GM10266 (cell line): ENCODE data around the gene ESR1.

Experiments used
- DNase-seq: peaks from one replicate; pipeline ENCODE4 v3.0.0; 2012; ENCODE audit errors: extremely low spot score
- TF ChIP-seq, protein P1 (sequence below): IDR thresholded peaks from 2 replicates; pipeline ENCODE4 v1.5.1; 2012; ENCODE audit warnings: mild to moderate bottlenecking, low read depth; ENCODE audit not compliant: control insufficient read depth, insufficient read depth; ENCODE audit errors: missing control alignments

The ESR1 gene

DNA sequence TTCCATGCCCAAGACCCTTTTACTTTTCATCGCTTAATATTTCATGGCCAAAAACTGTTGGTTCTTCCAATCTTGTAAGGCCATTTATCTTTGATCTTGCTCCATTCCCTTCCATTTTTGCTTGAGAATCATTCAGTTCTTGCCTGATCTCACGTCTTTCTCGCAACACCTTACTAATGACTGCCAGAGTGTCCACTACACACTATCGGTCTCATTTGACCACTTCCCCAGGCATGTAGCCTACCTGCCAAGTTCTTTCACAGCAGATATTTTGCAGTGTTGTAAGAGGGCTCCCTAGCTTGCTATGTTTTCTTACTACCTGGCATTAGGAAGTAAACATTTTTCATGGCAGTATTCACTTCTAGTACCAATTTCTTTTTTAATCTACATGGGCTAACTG, 248.0 kb downstream of the ESR1 start:
- no peak for DNase-seq
- TF ChIP-seq, protein P1, sequence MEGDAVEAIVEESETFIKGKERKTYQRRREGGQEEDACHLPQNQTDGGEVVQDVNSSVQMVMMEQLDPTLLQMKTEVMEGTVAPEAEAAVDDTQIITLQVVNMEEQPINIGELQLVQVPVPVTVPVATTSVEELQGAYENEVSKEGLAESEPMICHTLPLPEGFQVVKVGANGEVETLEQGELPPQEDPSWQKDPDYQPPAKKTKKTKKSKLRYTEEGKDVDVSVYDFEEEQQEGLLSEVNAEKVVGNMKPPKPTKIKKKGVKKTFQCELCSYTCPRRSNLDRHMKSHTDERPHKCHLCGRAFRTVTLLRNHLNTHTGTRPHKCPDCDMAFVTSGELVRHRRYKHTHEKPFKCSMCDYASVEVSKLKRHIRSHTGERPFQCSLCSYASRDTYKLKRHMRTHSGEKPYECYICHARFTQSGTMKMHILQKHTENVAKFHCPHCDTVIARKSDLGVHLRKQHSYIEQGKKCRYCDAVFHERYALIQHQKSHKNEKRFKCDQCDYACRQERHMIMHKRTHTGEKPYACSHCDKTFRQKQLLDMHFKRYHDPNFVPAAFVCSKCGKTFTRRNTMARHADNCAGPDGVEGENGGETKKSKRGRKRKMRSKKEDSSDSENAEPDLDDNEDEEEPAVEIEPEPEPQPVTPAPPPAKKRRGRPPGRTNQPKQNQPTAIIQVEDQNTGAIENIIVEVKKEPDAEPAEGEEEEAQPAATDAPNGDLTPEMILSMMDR: no peak

DNA sequence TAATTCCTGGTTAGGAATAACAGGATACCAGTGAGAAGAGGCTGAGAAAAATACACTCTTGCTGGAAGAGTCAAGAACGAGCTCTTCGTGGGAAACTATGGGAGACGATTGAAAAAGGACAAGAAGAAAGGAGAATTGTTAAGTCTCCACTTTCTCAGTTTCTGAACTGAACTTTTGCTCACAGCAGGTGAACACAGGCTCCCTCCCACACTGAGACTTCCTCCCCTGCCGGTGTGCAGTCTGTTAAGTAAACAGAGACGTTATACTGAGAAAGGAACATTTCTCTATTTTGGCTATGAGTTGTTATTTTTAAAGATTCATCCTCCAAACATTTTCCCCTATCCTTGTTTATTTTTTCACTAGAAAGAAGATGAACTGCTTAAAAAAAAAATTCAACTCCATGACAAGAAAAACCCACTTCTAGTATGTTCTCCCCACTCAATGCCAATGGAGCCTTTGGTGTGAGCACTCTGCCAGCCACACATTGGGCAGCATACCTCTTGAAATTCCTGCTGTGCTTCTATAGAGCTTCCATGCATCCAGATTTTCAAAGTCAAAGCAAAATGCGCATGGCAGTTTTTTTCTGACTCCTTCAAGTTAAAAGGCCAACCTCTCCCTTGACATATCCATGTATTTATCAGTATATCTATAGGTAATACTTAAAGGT, 250.5 kb downstream of the ESR1 start:
- peak; percentile 6 for DNase-seq
- TF ChIP-seq, protein P1: no peak

DNA sequence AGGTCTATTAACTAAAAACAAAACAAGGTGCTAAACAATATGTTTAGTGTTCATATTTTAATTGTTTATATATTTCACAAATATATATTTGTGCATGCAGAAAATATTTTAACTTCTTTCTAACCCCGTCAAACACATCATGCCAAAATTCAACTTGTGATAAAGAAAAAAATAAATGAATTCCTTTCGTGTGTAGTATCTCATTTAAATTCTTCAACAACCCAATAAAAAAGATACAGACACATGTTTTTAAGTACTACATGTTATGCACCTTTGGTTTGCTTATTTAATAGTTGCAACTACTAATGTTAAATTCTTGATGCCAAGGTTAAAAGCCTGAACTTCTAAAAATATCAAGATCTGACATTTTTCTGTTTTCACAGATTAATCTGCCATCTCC, 252.4 kb downstream of the ESR1 start:
- DNase-seq: no peak
- TF ChIP-seq, protein P1: no peak

DNA sequence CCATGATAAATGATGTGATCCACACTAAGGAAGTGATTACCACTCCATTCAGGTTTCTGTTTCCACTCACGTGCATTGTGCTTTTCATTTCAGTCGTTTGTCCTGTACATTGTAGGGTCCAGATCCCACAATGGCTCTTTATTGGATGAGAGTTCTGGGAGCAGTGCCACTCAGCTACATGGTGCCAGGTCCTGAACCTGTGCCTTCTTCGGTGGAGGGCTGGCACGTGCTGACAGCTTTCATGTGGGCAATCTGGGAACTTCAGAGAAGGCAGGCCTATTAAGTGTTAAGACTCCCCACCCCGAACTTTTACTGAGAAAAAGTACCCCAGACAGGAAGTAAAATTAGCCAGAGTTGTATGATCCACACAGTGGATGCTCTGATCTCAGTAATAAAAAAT, 255.0 kb downstream of the ESR1 start:
- TF ChIP-seq, protein P1: no peak
- DNase-seq: no peak

DNA sequence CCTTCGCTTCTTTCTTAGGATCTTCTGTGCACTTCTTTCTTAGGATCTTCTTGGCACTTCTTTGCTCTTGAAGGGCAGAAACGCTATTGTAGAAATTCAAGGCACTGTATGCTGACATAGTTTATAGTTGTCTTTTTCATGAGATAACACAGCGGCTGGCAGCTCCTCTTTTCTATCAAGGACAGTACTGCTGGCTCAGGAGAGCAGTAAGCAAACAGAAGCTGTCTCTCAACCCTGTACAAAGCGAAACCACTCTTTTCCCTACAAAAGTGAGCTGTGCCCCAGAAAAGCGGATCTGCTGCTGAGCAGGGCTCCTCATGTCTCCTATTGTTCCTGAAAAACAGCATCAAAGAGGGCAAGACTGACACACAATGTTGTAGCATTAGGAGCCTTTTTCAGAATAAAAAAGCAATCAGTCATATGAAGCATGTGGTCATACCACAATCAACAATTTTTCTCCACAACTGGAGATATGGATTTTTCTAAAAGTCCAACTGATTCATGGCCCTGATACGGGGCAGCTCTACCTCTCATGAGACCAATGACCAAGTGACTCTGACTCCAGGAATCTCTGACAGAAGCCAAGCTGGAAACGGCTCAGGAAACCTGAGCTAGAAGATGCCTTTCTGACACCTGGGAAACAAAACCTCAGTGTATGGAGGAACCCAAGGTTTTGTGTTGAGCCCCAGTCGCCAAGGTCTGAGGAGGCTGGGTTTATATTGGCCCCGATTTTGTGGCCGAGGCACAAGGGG, 255.9 kb downstream of the ESR1 start:
- TF ChIP-seq, protein P1: no peak
- no peak for DNase-seq

DNA sequence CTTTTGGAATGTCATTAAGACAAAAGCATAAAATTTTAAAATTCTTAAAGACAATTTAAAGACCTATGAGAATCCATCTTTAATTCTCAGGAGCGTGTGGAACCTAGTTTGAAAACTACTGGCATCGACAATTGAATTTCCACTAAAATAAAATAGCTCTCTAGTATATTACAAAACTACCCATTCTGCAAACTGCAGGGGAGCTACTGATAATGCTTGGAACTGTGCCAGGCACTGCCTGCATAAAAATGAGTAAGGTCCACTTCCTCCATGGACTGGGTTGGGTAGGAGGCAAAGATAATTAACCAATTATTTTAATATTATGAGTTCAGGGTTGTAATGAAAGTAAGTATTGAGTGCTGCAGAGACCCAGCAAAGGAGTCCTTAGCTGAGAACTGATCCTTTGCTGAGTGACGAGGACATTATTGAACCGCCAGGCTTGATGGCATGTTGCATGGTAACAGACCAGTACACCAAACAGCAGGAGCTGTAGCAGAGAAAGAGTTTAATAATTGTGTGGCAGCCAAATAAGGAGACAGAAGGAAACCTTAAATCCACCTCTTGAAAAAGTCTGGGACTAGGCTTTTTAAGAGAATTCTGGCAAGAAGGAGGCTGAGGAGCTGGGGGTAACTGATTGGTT, 261.3 kb downstream of the ESR1 start:
- DNase-seq: no peak
- TF ChIP-seq, protein P1: no peak

DNA sequence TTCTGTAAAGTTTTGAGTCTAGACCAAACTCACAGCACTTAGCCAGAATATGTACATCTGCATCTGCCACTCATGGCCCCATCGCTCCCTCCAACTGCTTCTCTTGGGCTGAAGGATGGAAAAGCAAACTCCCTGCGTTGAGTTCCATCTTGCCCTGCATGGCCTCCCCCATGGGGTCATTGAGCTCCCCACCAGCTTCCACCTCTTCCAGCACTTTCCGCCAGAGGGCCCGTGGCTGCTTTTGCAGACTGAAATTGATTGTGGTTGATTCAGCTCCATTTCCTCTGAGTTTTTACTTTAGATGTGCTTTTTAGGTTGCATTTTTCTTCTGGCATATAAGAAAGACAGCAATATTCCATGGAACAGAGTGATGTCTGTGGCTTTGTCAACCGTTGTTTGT, 263.1 kb downstream of the ESR1 start:
- DNase-seq: no peak
- TF ChIP-seq, protein P1: no peak
